Glutamatergic neuron (in vitro differentiated cells): ENCODE results near the gene GLCE. TPM values are rescaled to one million over a fixed set of nuclear protein-coding genes. Genes with fewer than 3 reads are reported as not detected.
A peak's percentile ranks its signal among the peaks of the same experiment; 100 is the strongest.

Experiments used
- DNase-seq: peaks from one replicate; pipeline ENCODE4 v3.0.0; 2022
- H3K27ac Mint-ChIP-seq: one replicate; pipeline ENCODE4 v1.8.0; 2020; ENCODE audit warnings: mild to moderate bottlenecking, mixed read lengths, inconsistent platforms; ENCODE audit not compliant: unreplicated experiment
- H3K27me3 Mint-ChIP-seq: one replicate; pipeline ENCODE4 v1.8.0; 2020; ENCODE audit warnings: mild to moderate bottlenecking, moderate library complexity, mixed read lengths, inconsistent platforms; ENCODE audit not compliant: unreplicated experiment
- H3K36me3 Mint-ChIP-seq: one replicate; pipeline ENCODE4 v1.8.0; 2020; ENCODE audit warnings: mild to moderate bottlenecking, mixed read lengths, inconsistent platforms; ENCODE audit not compliant: unreplicated experiment
- H3K4me1 Mint-ChIP-seq: one replicate; pipeline ENCODE4 v1.8.0; 2020; ENCODE audit warnings: mild to moderate bottlenecking, low read depth, mixed read lengths, inconsistent platforms; ENCODE audit not compliant: unreplicated experiment
- H3K4me3 Mint-ChIP-seq: one replicate; pipeline ENCODE4 v1.8.0; 2020; ENCODE audit warnings: mild to moderate bottlenecking, mixed read lengths, inconsistent platforms; ENCODE audit not compliant: unreplicated experiment
- H3K9me3 Mint-ChIP-seq: one replicate; pipeline ENCODE4 v1.8.0; 2020; ENCODE audit warnings: mild to moderate bottlenecking, moderate library complexity, mixed read lengths, inconsistent platforms; ENCODE audit not compliant: unreplicated experiment
- CTCF ChIP-seq: fragments of 200-600 bp; sonication (generic); IDR thresholded peaks from one replicate; pipeline ENCODE4 v1.5.0; 2021; ENCODE audit not compliant: partially characterized antibody, unreplicated experiment
- total RNA-seq: library from RNA; stranded (reverse); fragmentation: NEBNext Ultra II Directional; extraction: Animal tissue kit (Norgen Biotek cat#: 25700); gene quantifications from one replicate; pipeline ENCODE4 v1.2.1, GENCODE V29; 2021; ENCODE audit not compliant: unreplicated experiment

Gene GLCE
- total RNA-seq, 1 donor from 2014 or later = 6.7 TPM

- Mint-ChIP-seq H3K4me3 (peak overlapping the region; percentile 53), H3K36me3 (no peaks in the 10 kb centered on the region)
These were observed 3.6 kb upstream of the GLCE start for GRCh38 chr15:69156736-69157381.

GRCh38 chr15:69158201-69158842 lies 2.1 kb upstream of the GLCE start:
- Mint-ChIP-seq H3K27ac (no peak overlapping the region), H3K27me3 (peaks cover 7% of the 10 kb centered on the region), H3K4me1 (peaks cover 28% of the 10 kb centered on the region), H3K9me3 (peaks cover 11% of the 10 kb centered on the region), H3K4me3 (peak overlapping the region; percentile 0), H3K36me3 (no peaks in the 10 kb centered on the region)
- no peak for TF ChIP-seq CTCF
- DNase-seq = no peak

More at GRCh38 chr15:69156736-69157381, 3.6 kb upstream of the GLCE start:
- peak; percentile 51 for DNase-seq
- peaks cover 28% of the 10 kb centered on the region for H3K4me1 Mint-ChIP-seq
- H3K27ac Mint-ChIP-seq = peak overlapping the region; percentile 86
- peaks cover 11% of the 10 kb centered on the region for H3K9me3 Mint-ChIP-seq
- TF ChIP-seq CTCF = no peak
- H3K27me3 Mint-ChIP-seq = peaks cover 7% of the 10 kb centered on the region

GRCh38 chr15:69158843-69159240 lies 1.6 kb upstream of the GLCE start:
- Mint-ChIP-seq H3K9me3 (peaks cover 11% of the 10 kb centered on the region), H3K36me3 (no peaks in the 10 kb centered on the region), H3K27ac (no peak overlapping the region), H3K27me3 (peaks cover 7% of the 10 kb centered on the region), H3K4me3 (peak overlapping the region; percentile 61), H3K4me1 (peaks cover 28% of the 10 kb centered on the region)
- no peak for DNase-seq
- no peak for TF ChIP-seq CTCF

DNA sequence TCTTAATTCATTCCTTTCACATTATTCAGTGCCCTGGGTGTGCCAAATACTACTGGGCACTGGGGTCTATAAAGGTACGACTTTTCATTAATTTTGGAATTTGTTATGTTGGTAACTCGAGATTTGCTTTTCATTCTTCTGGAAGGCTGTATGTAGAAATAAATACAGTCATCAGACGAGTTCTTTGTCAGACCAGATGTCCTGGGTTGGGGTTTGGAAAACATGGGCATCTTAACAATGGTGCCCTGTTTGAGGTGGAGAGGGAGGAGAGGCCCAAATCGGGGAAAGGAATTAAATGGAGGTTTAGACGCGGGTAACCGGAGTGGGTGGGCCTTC lies 662 bp upstream of the GLCE start:
- Mint-ChIP-seq H3K4me1 (peaks cover 28% of the 10 kb centered on the region), H3K9me3 (peaks cover 11% of the 10 kb centered on the region), H3K27me3 (peaks cover 7% of the 10 kb centered on the region), H3K36me3 (no peaks in the 10 kb centered on the region), H3K4me3 (peak overlapping the region; percentile 93), H3K27ac (peak overlapping the region; percentile 34)
- no peak for TF ChIP-seq CTCF
- no peak for DNase-seq
